ENCODE data around the gene H2BK1.

Gene H2BK1

GRCh38 chr7:151204383-151205032 is 5.8 kb downstream of the H2BK1 start:
- no peak for DNase-seq (ENCODE audit: low spot score)

- DNase-seq (ENCODE audit: low spot score), result no peak
Measured at GRCh38 chr7:151202836-151203235, 7.5 kb downstream of the H2BK1 start.

GRCh38 chr7:151201751-151202150 is 8.5 kb downstream of the H2BK1 start:
- DNase-seq (ENCODE audit: low spot score), result no peak

- no peak for DNase-seq (ENCODE audit: low spot score)
Measured at GRCh38 chr7:151201344-151201743, 8.9 kb downstream of the H2BK1 start.

- no peak for DNase-seq (ENCODE audit: low spot score)
Measured at GRCh38 chr7:151198945-151199848, 11.1 kb downstream of the H2BK1 start.

GRCh38 chr7:151197932-151198331 is 12.4 kb downstream of the H2BK1 start:
- no peak for DNase-seq (ENCODE audit: low spot score)

GRCh38 chr7:151195616-151196450 is 14.5 kb downstream of the H2BK1 start:
- no peak for DNase-seq (ENCODE audit: low spot score)

- no peak for DNase-seq (ENCODE audit: low spot score)
Measured at GRCh38 chr7:151194188-151194587, 16.1 kb downstream of the H2BK1 start.

- DNase-seq (ENCODE audit: low spot score), result no peak
Measured at GRCh38 chr7:151193203-151193978, 16.9 kb downstream of the H2BK1 start.

GRCh38 chr7:151192002-151192539 is 18.2 kb downstream of the H2BK1 start:
- no peak for DNase-seq (ENCODE audit: low spot score)

GRCh38 chr7:151191544-151191943 is 18.7 kb downstream of the H2BK1 start:
- DNase-seq (ENCODE audit: low spot score), result no peak

GRCh38 chr7:151189038-151189437 is 21.2 kb downstream of the H2BK1 start:
- DNase-seq (ENCODE audit: low spot score), result no peak

- no peak for DNase-seq (ENCODE audit: low spot score)
Measured at GRCh38 chr7:151188252-151188542, 22.1 kb downstream of the H2BK1 start.

- no peak for DNase-seq (ENCODE audit: low spot score)
Measured at GRCh38 chr7:151187409-151188251, 22.7 kb downstream of the H2BK1 start.

GRCh38 chr7:151186640-151187408 is 23.5 kb downstream of the H2BK1 start, which contains the start of gene ASB10:
ASB10 (minus strand) TSS chr7:151187250; CDS start chr7:151187130, 120 bp downstream.
- no peak for DNase-seq (ENCODE audit: low spot score)

GRCh38 chr7:151185762-151186639 is 24.3 kb downstream of the H2BK1 start:
- DNase-seq (ENCODE audit: low spot score), result no peak

- no peak for DNase-seq (ENCODE audit: low spot score)
Measured at GRCh38 chr7:151181011-151181431, 29.3 kb downstream of the H2BK1 start.

- DNase-seq (ENCODE audit: low spot score), result no peak
Measured at GRCh38 chr7:151179946-151180345, 30.3 kb downstream of the H2BK1 start.

All from left forelimb (tissue), 1 donor.